HG03457 (cell line): Measurements from ENCODE around the gene SNX25.
"Not testable (repeated sequence)": the region's sequence is repeated elsewhere in the genome, so short reads cannot be mapped to it uniquely, and the experiment has no call there.

Source experiments
- ATAC-seq: cut with Tn5 transposase; IDR thresholded peaks from one replicate; pipeline ENCODE4 v1.9.1; 2021; ENCODE audit warnings: moderate number of reproducible peaks; ENCODE audit not compliant: unreplicated experiment

SNX25 gene

GRCh38 chr4:185332575-185333464, 123.4 kb downstream of the SNX25 start:
- no peak for ATAC-seq

GRCh38 chr4:185334326-185334725, 124.9 kb downstream of the SNX25 start:
- ATAC-seq = no peak

GRCh38 chr4:185335579-185335978, 126.2 kb downstream of the SNX25 start:
- no peak for ATAC-seq

GRCh38 chr4:185339941-185340340, 130.5 kb downstream of the SNX25 start:
- no peak for ATAC-seq

- no peak for ATAC-seq
Observed at GRCh38 chr4:185341377-185341776, 132.0 kb downstream of the SNX25 start.

GRCh38 chr4:185341841-185342240, 132.4 kb downstream of the SNX25 start:
- no peak for ATAC-seq

- ATAC-seq = no peak
Observed at GRCh38 chr4:185343726-185344581, 134.6 kb downstream of the SNX25 start.

GRCh38 chr4:185344743-185345538, 135.5 kb downstream of the SNX25 start:
- ATAC-seq = no peak

GRCh38 chr4:185346975-185347601, 137.7 kb downstream of the SNX25 start:
- ATAC-seq = no peak

- ATAC-seq = no peak
Observed at GRCh38 chr4:185351691-185352090, 142.3 kb downstream of the SNX25 start.

GRCh38 chr4:185352202-185352601, 142.8 kb downstream of the SNX25 start:
- ATAC-seq = no peak

- ATAC-seq = no peak
Observed at GRCh38 chr4:185352741-185353140, 143.3 kb downstream of the SNX25 start.

- no peak for ATAC-seq
Observed at GRCh38 chr4:185357211-185357610, 147.8 kb downstream of the SNX25 start.

GRCh38 chr4:185357733-185358440, 148.5 kb downstream of the SNX25 start:
- ATAC-seq = no peak

- no peak for ATAC-seq
Observed at GRCh38 chr4:185358514-185358913, 149.1 kb downstream of the SNX25 start.

GRCh38 chr4:185358959-185359358, 149.6 kb downstream of the SNX25 start:
- no peak for ATAC-seq

- no peak for ATAC-seq
Observed at GRCh38 chr4:185359767-185360446, 150.5 kb downstream of the SNX25 start.

- no peak for ATAC-seq
Observed at GRCh38 chr4:185361872-185362271, 152.5 kb downstream of the SNX25 start.

GRCh38 chr4:185362570-185362969, 153.2 kb downstream of the SNX25 start:
- ATAC-seq = not testable (repeated sequence)
